Activated naive CD8-positive, alpha-beta T cell treated with anti-CD3 and anti-CD28 coated beads, Interleukin-2, amount 10 ng/mL, durations not matched to agents 7 days and 5 days (primary cell): ENCODE measurements around the gene WT1. TPM values are rescaled to one million over a fixed set of nuclear protein-coding genes. Genes with fewer than 3 reads are reported as not detected.
A peak's percentile ranks its signal among the peaks of the same experiment; 100 is the strongest.

Experiments
- ATAC-seq: fragments of 150-1000 bp; cut with Tn5 transposase; one replicate; pipeline ENCODE4 v1.10.0; 2021; ENCODE audit warnings: low read depth, moderate library complexity
- POLR2A ChIA-PET: fragments of 350-600 bp; sonication (Branson Sonifier 250); formaldehyde crosslinking; loops from one replicate; lab custom pipeline; 2021; ENCODE audit warnings: antibody characterized with exemption; lab: Charles Lee
- DNase-seq: peaks from one replicate; pipeline ENCODE4 v3.0.0; 2021
- H3K27ac Mint-ChIP-seq: one replicate; pipeline ENCODE4 v1.8.0; 2022; ENCODE audit warnings: mild to moderate bottlenecking, mixed read lengths
- H3K27me3 Mint-ChIP-seq: one replicate; pipeline ENCODE4 v1.8.0; 2022; ENCODE audit warnings: mild to moderate bottlenecking, moderate library complexity, mixed read lengths
- H3K36me3 Mint-ChIP-seq: one replicate; pipeline ENCODE4 v1.8.0; 2021; ENCODE audit warnings: mild to moderate bottlenecking, mixed read lengths
- H3K4me1 Mint-ChIP-seq: one replicate; pipeline ENCODE4 v1.8.0; 2021; ENCODE audit warnings: mixed read lengths
- H3K4me3 Mint-ChIP-seq: one replicate; pipeline ENCODE4 v1.8.0; 2022; ENCODE audit warnings: mild to moderate bottlenecking, moderate library complexity, mixed read lengths
- H3K9me3 Mint-ChIP-seq: one replicate; pipeline ENCODE4 v1.8.0; 2021; ENCODE audit warnings: mixed read lengths
- total RNA-seq, 2 experiments: library from RNA; stranded (reverse); gene quantifications; one replicate each; pipeline ENCODE4 v1.2.3, GENCODE V29; 2021

Gene WT1
- total RNA-seq, 2 experiments from 2014 or later: not detected

GRCh38 chr11:32425761-32426160, 9.6 kb downstream of the WT1 start:
- POLR2A ChIA-PET: no interaction called here
- peaks cover 10% of the 10 kb centered on the region for H3K4me1 Mint-ChIP-seq
- H3K27me3 Mint-ChIP-seq: peaks cover 87% of the 10 kb centered on the region
- H3K9me3 Mint-ChIP-seq: no peaks in the 10 kb centered on the region
- H3K27ac Mint-ChIP-seq: no peak overlapping the region
- no peaks in the 10 kb centered on the region for H3K36me3 Mint-ChIP-seq
- no peak overlapping the region for H3K4me3 Mint-ChIP-seq
- DNase-seq (no peak), ATAC-seq (no peak)

GRCh38 chr11:32422545-32422944, 12.8 kb downstream of the WT1 start:
- H3K4me3 Mint-ChIP-seq: no peak overlapping the region
- no peaks in the 10 kb centered on the region for H3K9me3 Mint-ChIP-seq
- H3K27ac Mint-ChIP-seq: no peak overlapping the region
- no peaks in the 10 kb centered on the region for H3K36me3 Mint-ChIP-seq
- DNase-seq: no peak
- POLR2A ChIA-PET: no interaction called here
- peaks cover 12% of the 10 kb centered on the region for H3K4me1 Mint-ChIP-seq
- ATAC-seq: no peak
- peaks cover 73% of the 10 kb centered on the region for H3K27me3 Mint-ChIP-seq

GRCh38 chr11:32421992-32422391, 13.3 kb downstream of the WT1 start:
- POLR2A ChIA-PET: no interaction called here
- DNase-seq: no peak
- no peak overlapping the region for H3K27ac Mint-ChIP-seq
- no peaks in the 10 kb centered on the region for H3K36me3 Mint-ChIP-seq
- ATAC-seq: no peak
- peaks cover 68% of the 10 kb centered on the region for H3K27me3 Mint-ChIP-seq
- H3K4me1 Mint-ChIP-seq: peaks cover 12% of the 10 kb centered on the region
- H3K9me3 Mint-ChIP-seq: no peaks in the 10 kb centered on the region
- no peak overlapping the region for H3K4me3 Mint-ChIP-seq

- H3K36me3 Mint-ChIP-seq: no peaks in the 10 kb centered on the region
- DNase-seq (no peak), ATAC-seq (peak; percentile 85)
- POLR2A ChIA-PET: no interaction called here
- H3K4me1 Mint-ChIP-seq: peaks cover 12% of the 10 kb centered on the region
- H3K9me3 Mint-ChIP-seq: no peaks in the 10 kb centered on the region
- H3K27ac Mint-ChIP-seq: peak overlapping the region; percentile 54
- peaks cover 62% of the 10 kb centered on the region for H3K27me3 Mint-ChIP-seq
- peak overlapping the region; percentile 28 for H3K4me3 Mint-ChIP-seq
Observed at GRCh38 chr11:32420937-32421901, 14.1 kb downstream of the WT1 start.

- Mint-ChIP-seq H3K4me1 (peaks cover 12% of the 10 kb centered on the region), H3K27me3 (peaks cover 58% of the 10 kb centered on the region), H3K27ac (no peak overlapping the region), H3K36me3 (no peaks in the 10 kb centered on the region), H3K4me3 (no peak overlapping the region), H3K9me3 (no peaks in the 10 kb centered on the region)
- no peak for ATAC-seq
- DNase-seq: no peak
- POLR2A ChIA-PET: no interaction called here
Observed at GRCh38 chr11:32420139-32420538, 15.2 kb downstream of the WT1 start.

- H3K36me3 Mint-ChIP-seq: no peaks in the 10 kb centered on the region
- POLR2A ChIA-PET: no interaction called here
- ATAC-seq (no peak), DNase-seq (no peak)
- H3K4me3 Mint-ChIP-seq: no peak overlapping the region
- H3K27me3 Mint-ChIP-seq: peaks cover 49% of the 10 kb centered on the region
- H3K27ac Mint-ChIP-seq: no peak overlapping the region
- H3K4me1 Mint-ChIP-seq: peaks cover 12% of the 10 kb centered on the region
- no peaks in the 10 kb centered on the region for H3K9me3 Mint-ChIP-seq
Observed at GRCh38 chr11:32418836-32419235, 16.5 kb downstream of the WT1 start.

- Mint-ChIP-seq H3K27me3 (peaks cover 39% of the 10 kb centered on the region), H3K36me3 (no peaks in the 10 kb centered on the region), H3K4me3 (no peak overlapping the region), H3K27ac (no peak overlapping the region), H3K9me3 (no peaks in the 10 kb centered on the region), H3K4me1 (peaks cover 12% of the 10 kb centered on the region)
- DNase-seq: no peak
- no peak for ATAC-seq
- POLR2A ChIA-PET: no interaction called here
Observed at GRCh38 chr11:32417806-32418205, 17.5 kb downstream of the WT1 start.

- peaks cover 36% of the 10 kb centered on the region for H3K27me3 Mint-ChIP-seq
- no peaks in the 10 kb centered on the region for H3K9me3 Mint-ChIP-seq
- DNase-seq (no peak), ATAC-seq (no peak)
- POLR2A ChIA-PET: no interaction called here
- peaks cover 7% of the 10 kb centered on the region for H3K4me1 Mint-ChIP-seq
- H3K4me3 Mint-ChIP-seq: no peak overlapping the region
- H3K36me3 Mint-ChIP-seq: no peaks in the 10 kb centered on the region
- no peak overlapping the region for H3K27ac Mint-ChIP-seq
Observed at GRCh38 chr11:32416301-32416700, 19.0 kb downstream of the WT1 start.

- no peaks in the 10 kb centered on the region for H3K36me3 Mint-ChIP-seq
- no peaks in the 10 kb centered on the region for H3K9me3 Mint-ChIP-seq
- peaks cover 38% of the 10 kb centered on the region for H3K27me3 Mint-ChIP-seq
- POLR2A ChIA-PET: no interaction called here
- H3K4me3 Mint-ChIP-seq: no peak overlapping the region
- ATAC-seq (no peak), DNase-seq (no peak)
- H3K4me1 Mint-ChIP-seq: no peaks in the 10 kb centered on the region
- H3K27ac Mint-ChIP-seq: no peak overlapping the region
Observed at GRCh38 chr11:32414925-32415324, 20.4 kb downstream of the WT1 start.

GRCh38 chr11:32411942-32412615, 23.3 kb downstream of the WT1 start:
- H3K9me3 Mint-ChIP-seq: no peaks in the 10 kb centered on the region
- no peak overlapping the region for H3K4me3 Mint-ChIP-seq
- H3K27me3 Mint-ChIP-seq: peaks cover 21% of the 10 kb centered on the region
- H3K36me3 Mint-ChIP-seq: no peaks in the 10 kb centered on the region
- no peak for ATAC-seq
- no peaks in the 10 kb centered on the region for H3K4me1 Mint-ChIP-seq
- no peak overlapping the region for H3K27ac Mint-ChIP-seq
- DNase-seq: no peak
- POLR2A ChIA-PET: no interaction called here

- POLR2A ChIA-PET: no interaction called here
- no peak for ATAC-seq
- peaks cover 1% of the 10 kb centered on the region for H3K9me3 Mint-ChIP-seq
- no peaks in the 10 kb centered on the region for H3K4me1 Mint-ChIP-seq
- no peaks in the 10 kb centered on the region for H3K27me3 Mint-ChIP-seq
- H3K27ac Mint-ChIP-seq: no peak overlapping the region
- H3K4me3 Mint-ChIP-seq: no peak overlapping the region
- no peaks in the 10 kb centered on the region for H3K36me3 Mint-ChIP-seq
- no peak for DNase-seq
Observed at GRCh38 chr11:32405592-32405991, 29.7 kb downstream of the WT1 start.

GRCh38 chr11:32402836-32403235, 32.5 kb downstream of the WT1 start:
- no peak overlapping the region for H3K27ac Mint-ChIP-seq
- H3K4me1 Mint-ChIP-seq: no peaks in the 10 kb centered on the region
- no peak for ATAC-seq
- no peak for DNase-seq
- no peak overlapping the region for H3K4me3 Mint-ChIP-seq
- no peaks in the 10 kb centered on the region for H3K36me3 Mint-ChIP-seq
- POLR2A ChIA-PET: no interaction called here
- H3K27me3 Mint-ChIP-seq: peaks cover 2% of the 10 kb centered on the region
- peaks cover 1% of the 10 kb centered on the region for H3K9me3 Mint-ChIP-seq

- no peak overlapping the region for H3K4me3 Mint-ChIP-seq
- H3K9me3 Mint-ChIP-seq: peaks cover 1% of the 10 kb centered on the region
- peaks cover 5% of the 10 kb centered on the region for H3K27me3 Mint-ChIP-seq
- ATAC-seq (no peak), DNase-seq (no peak)
- POLR2A ChIA-PET: no interaction called here
- no peaks in the 10 kb centered on the region for H3K4me1 Mint-ChIP-seq
- no peak overlapping the region for H3K27ac Mint-ChIP-seq
- no peaks in the 10 kb centered on the region for H3K36me3 Mint-ChIP-seq
Observed at GRCh38 chr11:32400670-32401369, 34.5 kb downstream of the WT1 start.
